ENCODE results near the gene CIITA. TPM values are rescaled to one million over a fixed set of nuclear protein-coding genes. Genes with fewer than 3 reads are reported as not detected.

CIITA gene
- total RNA-seq, 1 experiment from 2014 or later: not detected

GRCh38 chr16:10938796-10939648 lies 62.0 kb downstream of the CIITA start:
- Histone ChIP-seq H2BK5ac (ENCODE audit: insufficient read length, low read length) (no peak overlapping the region), H2BK15ac (ENCODE audit: low read depth, low read length) (no peak overlapping the region), H3K23me2 (ENCODE audit: insufficient read length, low read depth, low read length, poor library complexity, severe bottlenecking) (peaks cover 11% of the 10 kb centered on the region), H3K27ac (ENCODE audit: insufficient read length, low read depth, low read length) (no peak overlapping the region), H2AK5ac (ENCODE audit: insufficient read length, low read length) (no peak overlapping the region), H4K91ac (ENCODE audit: insufficient read length, low read depth, low read length) (no peak overlapping the region), H3K14ac (ENCODE audit: insufficient read depth, low read length) (no peak overlapping the region), H4K8ac (replicated peaks; ENCODE audit: insufficient read length, low read depth, low read length) (no peak overlapping the region), H2BK12ac (ENCODE audit: insufficient read length, low read depth, low read length) (no peak overlapping the region), H2AFZ (ENCODE audit: low read length) (no peak overlapping the region), H3K4ac (ENCODE audit: low read depth, low read length) (no peak overlapping the region), H3K4me2 (ENCODE audit: insufficient read depth, insufficient read length, low read length) (no peak overlapping the region), H3K23ac (ENCODE audit: insufficient read length, low read depth, low read length) (no peak overlapping the region), H2BK20ac (ENCODE audit: low read depth, low read length, poor library complexity, severe bottlenecking) (no peak overlapping the region), H2BK120ac (ENCODE audit: low read depth, low read length, poor library complexity, severe bottlenecking) (no peak overlapping the region), H4K20me1 (ENCODE audit: control insufficient read depth, insufficient read depth, insufficient read length) (no peaks in the 10 kb centered on the region), H3K27me3 (ENCODE audit: insufficient read depth, low read length) (no peaks in the 10 kb centered on the region), H3T11ph (ENCODE audit: low read length) (no peak overlapping the region), H3K4me1 (ENCODE audit: insufficient read depth, low read length) (peaks cover 3% of the 10 kb centered on the region; the same call in 1 of the 2 replicates), H3K79me2 (ENCODE audit: insufficient read depth, low read length) (no peaks in the 10 kb centered on the region; the same call in 1 of the 2 replicates), H3K79me1 (ENCODE audit: insufficient read depth, low read depth, low read length, poor library complexity, severe bottlenecking) (peaks cover 3% of the 10 kb centered on the region), H3K18ac (ENCODE audit: insufficient read length, low read depth, low read length) (no peak overlapping the region), H3K9me3 (ENCODE audit: control insufficient read depth, low read depth, low read length) (no peaks in the 10 kb centered on the region), H3K9ac (ENCODE audit: extremely low read depth, insufficient read length, low read length) (no peak overlapping the region), H3K56ac (ENCODE audit: insufficient read length, low read depth, low read length) (no peak overlapping the region), H4K5ac (ENCODE audit: insufficient read length, low read depth, low read length) (no peak overlapping the region)
- no CpG with 5 or more reads among the region's 7 CpGs for WGBS (ENCODE audit: extremely low coverage, insufficient read length, low lambda C conversion rate)
- peaks cover 8 to 26% (median 14%) of the 10 kb centered on the region in 3 experiments; a peak in 6 of 7 replicates for H3K36me3 Mint-ChIP-seq (ENCODE audit: insufficient read depth in 1 of 3, low read depth in 3 of 3)
- H3K4me1 Mint-ChIP-seq: peaks cover 29 to 32% of the 10 kb centered on the region in 2 experiments
- no peak for TF ChIP-seq CTCF (conservative IDR thresholded peaks at IDR 0.05)
- no peak overlapping the region; a peak in 1 of 5 replicates for H3K4me3 Mint-ChIP-seq
- DNase-seq: no peak
- no peaks in the 10 kb centered on the region for H3K9me3 Mint-ChIP-seq
- no peak overlapping the region for H3K27ac Mint-ChIP-seq
- no peaks in the 10 kb centered on the region; the same call in 1 of the 2 replicates for H3K27me3 Mint-ChIP-seq (ENCODE audit: low read depth)
